IMR-90 (cell line): ENCODE results near the gene PTPRN2. TPM values are rescaled to one million over a fixed set of nuclear protein-coding genes. Genes with fewer than 3 reads are reported as not detected.

ENCODE experiments used
- ATAC-seq: fragments of 200-7000 bp; cut with Tn5 transposase; 2 replicates; pipeline ENCODE4 v1.9.1; 2020; ENCODE audit warnings: low read depth, mild to moderate bottlenecking, moderate library complexity
- BruUV-seq: library from RNA; stranded (reverse); fragments of 400-500 nt; replicated peaks from 2 replicates; lab custom pipeline; 2021; lab: Mats Ljungman, UMichigan
- CTCF ChIA-PET: fragments of 300-600 bp; formaldehyde crosslinking; extraction: SDS; loops from one replicate; lab custom pipeline; 2021; ENCODE audit warnings: antibody characterized with exemption; lab: Yijun Ruan, JAX
- POLR2A ChIA-PET: fragments of 300-600 bp; sonication (Branson Sonifier 250); formaldehyde crosslinking; loops from one replicate; lab custom pipeline; 2022; ENCODE audit warnings: antibody characterized with exemption; ENCODE audit not compliant: unreplicated experiment; lab: Charles Lee
- DNase-seq: peaks from one replicate; pipeline ENCODE4 v3.0.0; 2013
- H2AFZ ChIP-seq: replicated peaks from 2 replicates; pipeline ENCODE3; 2013; ENCODE audit warnings: low read length, mild to moderate bottlenecking; ENCODE audit not compliant: poor library complexity
- H2AK5ac ChIP-seq: 2 replicates; pipeline ENCODE4 v1.6.1; 2013; ENCODE audit warnings: low read depth, low read length, inconsistent platforms
- H2AK9ac ChIP-seq: replicated peaks from 2 replicates; pipeline ENCODE3; 2013; ENCODE audit warnings: mild to moderate bottlenecking, low read depth, low read length, moderate library complexity; ENCODE audit not compliant: poor library complexity
- H2BK120ac ChIP-seq: 2 replicates; pipeline ENCODE4 v1.6.1; 2013; ENCODE audit warnings: low read depth, low read length, inconsistent platforms
- H2BK15ac ChIP-seq: 3 replicates; pipeline ENCODE4 v1.6.1; 2013; ENCODE audit warnings: low read depth, low read length, inconsistent platforms
- H2BK20ac ChIP-seq: 2 replicates; pipeline ENCODE4 v1.6.1; 2013; ENCODE audit warnings: low read depth, mild to moderate bottlenecking, inconsistent platforms, low read length, moderate library complexity
- H2BK5ac ChIP-seq: 2 replicates; pipeline ENCODE4 v1.6.1; 2013; ENCODE audit warnings: mild to moderate bottlenecking, low read depth, low read length, inconsistent platforms; ENCODE audit not compliant: poor library complexity, severe bottlenecking
- H3K14ac ChIP-seq: replicated peaks from 2 replicates; pipeline ENCODE4 v1.6.1; 2013; ENCODE audit warnings: low read depth, low read length, inconsistent platforms
- H3K18ac ChIP-seq: 2 replicates; pipeline ENCODE4 v1.6.1; 2013; ENCODE audit warnings: low read depth, low read length, control low read depth
- H3K23ac ChIP-seq: 2 replicates; pipeline ENCODE4 v1.6.1; 2013; ENCODE audit warnings: low read depth, low read length, inconsistent platforms
- H3K27ac ChIP-seq: 2 replicates; pipeline ENCODE4 v1.5.1; 2013; ENCODE audit warnings: mild to moderate bottlenecking, control low read depth, low read length; ENCODE audit not compliant: insufficient read depth
- H3K27me3 ChIP-seq: 2 replicates; pipeline ENCODE4 v1.6.1; 2013; ENCODE audit warnings: low read length; ENCODE audit not compliant: control insufficient read depth, insufficient read depth
- H3K36me3 ChIP-seq: 2 replicates; pipeline ENCODE4 v1.6.1; 2013; ENCODE audit warnings: low read length, mixed read lengths; ENCODE audit not compliant: control insufficient read depth, insufficient read depth
- H3K4ac ChIP-seq: 2 replicates; pipeline ENCODE4 v1.6.1; 2013; ENCODE audit warnings: low read depth, low read length, inconsistent platforms
- H3K4me1 ChIP-seq: 2 replicates; pipeline ENCODE4 v1.6.1; 2013; ENCODE audit warnings: low read length, mixed read lengths; ENCODE audit not compliant: control insufficient read depth, insufficient read depth
- H3K4me2 ChIP-seq: 2 replicates; pipeline ENCODE4 v1.6.1; 2013; ENCODE audit warnings: low read depth, mild to moderate bottlenecking, control low read depth, low read length, moderate library complexity
- H3K4me3 ChIP-seq: 2 replicates; pipeline ENCODE4 v1.5.1; 2013; ENCODE audit warnings: low read depth, mild to moderate bottlenecking, control low read depth, low read length, moderate library complexity; ENCODE audit not compliant: insufficient read depth
- H3K56ac ChIP-seq: 2 replicates; pipeline ENCODE4 v1.6.1; 2013; ENCODE audit warnings: low read length, inconsistent platforms; ENCODE audit not compliant: insufficient read depth; ENCODE audit errors: extremely low read depth
- H3K79me1 ChIP-seq, 2 experiments: 2 replicates each; pipeline ENCODE4 v1.6.1; 2013; ENCODE audit warnings: low read length in 2 of 2, inconsistent platforms in 1 of 2, low read depth in 1 of 2
- H3K9ac ChIP-seq: 2 replicates; pipeline ENCODE4 v1.6.1; 2013; ENCODE audit warnings: low read depth, low read length, control low read depth
- H3K9me1 ChIP-seq: 2 replicates; pipeline ENCODE4 v1.6.1; 2013; ENCODE audit warnings: low read length, inconsistent platforms; ENCODE audit not compliant: insufficient read depth
- H3K9me3 ChIP-seq: 2 replicates; pipeline ENCODE4 v1.6.1; 2013; ENCODE audit warnings: low read length; ENCODE audit not compliant: control insufficient read depth, insufficient read depth
- H4K20me1 ChIP-seq: 2 replicates; pipeline ENCODE4 v1.6.1; 2013; ENCODE audit warnings: low read length, inconsistent platforms; ENCODE audit not compliant: insufficient read depth
- H4K5ac ChIP-seq: 2 replicates; pipeline ENCODE4 v1.6.1; 2013; ENCODE audit warnings: mild to moderate bottlenecking, low read depth, low read length, control low read depth
- H4K8ac ChIP-seq, 2 experiments: 2 replicates each; pipeline ENCODE4 v1.6.1; 2013; ENCODE audit warnings: low read depth in 2 of 2, low read length in 2 of 2, control low read depth in 1 of 2, inconsistent platforms in 1 of 2
- H4K91ac ChIP-seq: 2 replicates; pipeline ENCODE4 v1.6.1; 2013; ENCODE audit warnings: low read depth, low read length, inconsistent platforms; ENCODE audit not compliant: insufficient read depth
- BHLHE40 ChIP-seq: fragments of 150-350 bp; IDR thresholded peaks from 2 replicates; pipeline ENCODE4 v1.6.1; 2016; ENCODE audit warnings: mild to moderate bottlenecking, low read depth, low read length
- CEBPB ChIP-seq: IDR thresholded peaks from 2 replicates; pipeline ENCODE4 v1.6.1; 2012; ENCODE audit warnings: low read depth, low read length, improper control_type of control experiment
- CTCF ChIP-seq: conservative IDR thresholded peaks from 2 replicates; pipeline ENCODE4 v1.5.1; 2012; ENCODE audit warnings: mild to moderate bottlenecking, low read depth, low read length, improper control_type of control experiment
- ELK1 ChIP-seq: fragments of 150-350 bp; IDR thresholded peaks from 2 replicates; pipeline ENCODE4 v1.6.1; 2016; ENCODE audit warnings: low read depth, mild to moderate bottlenecking, low read length, moderate library complexity, borderline replicate concordance
- MAFK ChIP-seq: IDR thresholded peaks from 2 replicates; pipeline ENCODE4 v1.6.1; 2012; ENCODE audit warnings: low read depth, low read length, improper control_type of control experiment
- MXI1 ChIP-seq: IDR thresholded peaks from 2 replicates; pipeline ENCODE4 v1.6.1; 2012; ENCODE audit warnings: low read depth, mild to moderate bottlenecking, low read length, moderate library complexity, borderline replicate concordance
- RAD21 ChIP-seq: IDR thresholded peaks from 2 replicates; pipeline ENCODE4 v1.6.1; 2012; ENCODE audit warnings: low read length, improper control_type of control experiment
- RCOR1 ChIP-seq: IDR thresholded peaks from 2 replicates; pipeline ENCODE4 v1.6.1; 2012; ENCODE audit warnings: mild to moderate bottlenecking, low read length, improper control_type of control experiment; ENCODE audit not compliant: insufficient replicate concordance
- RFX5 ChIP-seq: IDR thresholded peaks from 2 replicates; pipeline ENCODE4 v1.8.0; 2012; ENCODE audit warnings: low read depth, mild to moderate bottlenecking, low read length, moderate library complexity
- SMC3 ChIP-seq: fragments of 150-350 bp; IDR thresholded peaks from 2 replicates; pipeline ENCODE4 v1.6.1; 2016; ENCODE audit warnings: low read depth, mild to moderate bottlenecking, antibody characterized with exemption, low read length, moderate library complexity
- USF2 ChIP-seq: fragments of 150-350 bp; IDR thresholded peaks from 2 replicates; pipeline ENCODE4 v1.6.1; 2017; ENCODE audit warnings: mild to moderate bottlenecking, antibody characterized with exemption, low read length, low read depth
- WGBS, 2 experiments: methylation state at CpG; one replicate each; pipeline versions ENCODE4 v1.1.5 to v1.1.7; 2013; ENCODE audit warnings: missing lambda C conversion rate in 2 of 2; ENCODE audit not compliant: insufficient read length in 1 of 2; ENCODE audit errors: extremely low coverage in 2 of 2; 5-methylcytosine and 5-hydroxymethylcytosine counted together
- dilution Hi-C: fragments of 300-500 bp; cut with HindIII; formaldehyde crosslinking; loops from one replicate; pipeline ENCODE4 v1.14.3; 2018; ENCODE audit warnings: low sequenced_read_pairs; ENCODE audit not compliant: unreplicated experiment
- in situ Hi-C: fragments of 300-500 bp; cut with MboI; formaldehyde crosslinking; loops from 3 replicates; pipeline ENCODE4 v1.14.3; 2019; ENCODE audit warnings: low sequenced_read_pairs, inconsistent platforms, mixed read lengths
- intact Hi-C: fragments of 100-400 bp; cut with micrococcal nuclease; formaldehyde crosslinking; loops from 2 replicates; pipeline ENCODE4 v1.10.0; 2022
- polyA plus RNA-seq, 3 experiments: library from polyadenylated mRNA; depleted of rRNA; stranded (reverse); fragments of >200 nt; gene quantifications; 2 replicates each; pipeline ENCODE4 v1.2.3, GENCODE V29; 2012; ENCODE audit warnings: low replicate concordance in 1 of 3
- total RNA-seq: library from RNA; depleted of rRNA; stranded (reverse); fragments of >200 nt; gene quantifications from 2 replicates; pipeline ENCODE4 v1.2.3, GENCODE V29; 2012

Gene PTPRN2
- total and polyA plus RNA-seq, 2 of the 4 experiments (the other 2 are of a cell fraction), result 0.03 TPM; not detected in 1

DNA sequence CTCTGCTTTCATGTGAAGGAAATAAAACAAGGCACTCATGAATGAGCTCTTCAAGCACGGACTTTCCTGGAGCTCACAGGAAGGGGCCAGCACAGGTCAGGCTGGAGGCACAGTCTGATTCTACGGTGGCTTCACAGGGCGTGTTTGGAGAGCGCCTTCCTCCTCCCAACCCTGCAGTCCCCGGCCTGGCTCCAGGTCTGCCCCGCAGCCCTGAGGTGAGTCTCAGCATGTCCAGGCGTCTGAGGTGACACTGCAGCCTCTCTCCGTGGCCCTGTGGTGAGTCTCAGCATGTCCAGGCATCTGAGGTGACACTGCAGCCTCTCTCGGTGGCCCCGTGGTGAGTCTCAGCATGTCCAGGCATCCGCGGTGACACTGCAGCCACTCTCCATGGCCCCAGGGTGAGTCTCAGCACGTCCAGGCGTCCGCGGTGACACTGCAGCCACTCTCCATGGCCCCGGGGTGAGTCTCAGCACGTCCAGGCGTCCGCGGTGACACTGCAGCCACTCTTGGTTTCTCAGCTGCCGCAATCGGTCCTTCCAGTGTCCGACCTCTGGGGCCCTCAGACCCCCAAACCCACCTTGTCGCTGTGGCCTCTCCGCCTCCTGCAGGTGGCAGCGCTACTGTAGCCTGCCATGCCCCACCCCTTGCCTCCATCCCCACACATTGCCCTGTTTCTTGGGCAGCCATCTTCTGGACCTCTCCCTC is 869.2 kb downstream of the PTPRN2 start:
- no TSS peak for BruUV-seq
- POLR2A ChIA-PET, result no interaction called here

More for the DNA sequence above, 869.2 kb downstream of the PTPRN2 start:
- CTCF ChIA-PET, result no interaction called here
- H2AFZ ChIP-seq, result no peak overlapping the region
- H3K36me3 ChIP-seq, result no peaks in the 10 kb centered on the region
- no peak overlapping the region for H4K5ac ChIP-seq
- H3K27me3 ChIP-seq, result no peaks in the 10 kb centered on the region
- H2BK20ac ChIP-seq, result no peak overlapping the region
- H3K4me2 ChIP-seq, result no peak overlapping the region
- H3K27ac ChIP-seq, result no peak overlapping the region
- no peak overlapping the region for H2AK9ac ChIP-seq
- dilution Hi-C loops (no loop called here), in situ Hi-C loops (no loop called here), intact Hi-C loops (no loop called here)
- no peak overlapping the region for H2BK15ac ChIP-seq
- DNase-seq (no peak), ATAC-seq (no peak)
- H3K79me1 ChIP-seq, result no peaks in the 10 kb centered on the region
- H3K9me3 ChIP-seq, result peaks cover 63% of the 10 kb centered on the region
- H4K20me1 ChIP-seq, result no peaks in the 10 kb centered on the region
- no peak overlapping the region for H4K91ac ChIP-seq
- TF ChIP-seq CTCF (no peak), MXI1 (no peak), ELK1 (no peak), RAD21 (no peak), MAFK (no peak), RCOR1 (no peak), RFX5 (no peak), SMC3 (no peak), USF2 (no peak), CEBPB (no peak), BHLHE40 (no peak)
- no peak overlapping the region for H2AK5ac ChIP-seq
- no peak overlapping the region for H3K4ac ChIP-seq
- H2BK5ac ChIP-seq, result no peak overlapping the region
- H3K4me3 ChIP-seq, result no peak overlapping the region
- H3K18ac ChIP-seq, result no peak overlapping the region
- 72% methylated on average over 18 of the region's 27 CpGs; no CpG with 5 or more reads in 1 of the 2 experiments for WGBS, 2 experiments
- no peak overlapping the region for H3K23ac ChIP-seq
- no peak overlapping the region for H2BK120ac ChIP-seq
- H3K56ac ChIP-seq, result no peak overlapping the region
- no peak overlapping the region for H3K14ac ChIP-seq
- H3K9ac ChIP-seq, result no peak overlapping the region
- H3K9me1 ChIP-seq, result no peaks in the 10 kb centered on the region
- H3K4me1 ChIP-seq, result no peaks in the 10 kb centered on the region
- no peak overlapping the region for H4K8ac ChIP-seq
